H9 (cell line): ENCODE measurements around the gene FADS1. TPM values are rescaled to one million over a fixed set of nuclear protein-coding genes. Genes with fewer than 3 reads are reported as not detected.

Source experiments
- DNase-seq: peaks from one replicate; pipeline ENCODE4 v3.0.0-alpha.2; 2017
- H2AFZ ChIP-seq: one replicate; pipeline ENCODE4 v1.6.1; 2013; ENCODE audit warnings: mild to moderate bottlenecking, low read length, control low read depth, moderate library complexity
- H2AK5ac ChIP-seq: 2 replicates; pipeline ENCODE4 v1.6.1; 2013; ENCODE audit warnings: low read length, control low read depth, mixed read lengths; ENCODE audit not compliant: insufficient read length
- H2BK120ac ChIP-seq: one replicate; pipeline ENCODE4 v1.6.1; 2013; ENCODE audit warnings: low read depth, mild to moderate bottlenecking, low read length, control low read depth, inconsistent platforms; ENCODE audit not compliant: poor library complexity, severe bottlenecking
- H2BK12ac ChIP-seq: 2 replicates; pipeline ENCODE4 v1.6.1; 2013; ENCODE audit warnings: low read length, control low read depth, mixed read lengths, low read depth; ENCODE audit not compliant: insufficient read length
- H2BK15ac ChIP-seq: 2 replicates; pipeline ENCODE4 v1.6.1; 2013; ENCODE audit warnings: low read depth, low read length, control low read depth
- H2BK20ac ChIP-seq: one replicate; pipeline ENCODE4 v1.6.1; 2013; ENCODE audit warnings: low read depth, mild to moderate bottlenecking, low read length, control low read depth, inconsistent platforms; ENCODE audit not compliant: poor library complexity, severe bottlenecking
- H2BK5ac ChIP-seq: 2 replicates; pipeline ENCODE4 v1.6.1; 2013; ENCODE audit warnings: low read length, control low read depth, mixed read lengths; ENCODE audit not compliant: insufficient read length
- H3K14ac ChIP-seq: 2 replicates; pipeline ENCODE4 v1.6.1; 2013; ENCODE audit warnings: low read length, control low read depth; ENCODE audit not compliant: insufficient read depth
- H3K18ac ChIP-seq: 2 replicates; pipeline ENCODE4 v1.6.1; 2013; ENCODE audit warnings: low read depth, mild to moderate bottlenecking, mixed read lengths, low read length, control low read depth; ENCODE audit not compliant: insufficient read length
- H3K23ac ChIP-seq: 2 replicates; pipeline ENCODE4 v1.6.1; 2013; ENCODE audit warnings: low read length, control low read depth, mixed read lengths, low read depth; ENCODE audit not compliant: insufficient read length
- H3K23me2 ChIP-seq: 2 replicates; pipeline ENCODE4 v1.6.1; 2013; ENCODE audit warnings: low read depth, mild to moderate bottlenecking, mixed read lengths, low read length, control low read depth; ENCODE audit not compliant: insufficient read length, poor library complexity, severe bottlenecking
- H3K27ac ChIP-seq: 2 replicates; pipeline ENCODE4 v1.5.1; 2013; ENCODE audit warnings: low read length, control low read depth, mixed read lengths, low read depth; ENCODE audit not compliant: insufficient read length
- H3K27me3 ChIP-seq: 2 replicates; pipeline ENCODE4 v1.6.1; 2013; ENCODE audit warnings: low read length, control low read depth, inconsistent platforms; ENCODE audit not compliant: insufficient read depth
- H3K4ac ChIP-seq: 2 replicates; pipeline ENCODE4 v1.6.1; 2013; ENCODE audit warnings: low read depth, mild to moderate bottlenecking, control low read depth, inconsistent platforms, low read length, moderate library complexity
- H3K4me1 ChIP-seq: 2 replicates; pipeline ENCODE4 v1.6.1; 2013; ENCODE audit warnings: low read length, control low read depth, inconsistent platforms; ENCODE audit not compliant: insufficient read depth
- H3K4me2 ChIP-seq: 2 replicates; pipeline ENCODE4 v1.6.1; 2013; ENCODE audit warnings: low read length, control low read depth, mixed read lengths; ENCODE audit not compliant: insufficient read length, insufficient read depth
- H3K56ac ChIP-seq: 2 replicates; pipeline ENCODE4 v1.6.1; 2013; ENCODE audit warnings: low read depth, mild to moderate bottlenecking, mixed read lengths, low read length, control low read depth; ENCODE audit not compliant: insufficient read length
- H3K79me1 ChIP-seq: 2 replicates; pipeline ENCODE4 v1.6.1; 2013; ENCODE audit warnings: low read depth, mild to moderate bottlenecking, moderate library complexity, low read length, control low read depth, inconsistent platforms; ENCODE audit not compliant: insufficient read depth, poor library complexity, severe bottlenecking
- H3K79me2 ChIP-seq: 2 replicates; pipeline ENCODE4 v1.6.1; 2013; ENCODE audit warnings: low read length, control low read depth, inconsistent platforms; ENCODE audit not compliant: insufficient read depth
- H3K9ac ChIP-seq: 2 replicates; pipeline ENCODE4 v1.6.1; 2013; ENCODE audit warnings: low read length, control low read depth, mixed read lengths; ENCODE audit not compliant: insufficient read length; ENCODE audit errors: extremely low read depth
- H3K9me3 ChIP-seq: one replicate; pipeline ENCODE4 v1.6.1; 2013; ENCODE audit warnings: low read depth, low read length, inconsistent platforms; ENCODE audit not compliant: control insufficient read depth
- H3T11ph ChIP-seq: one replicate; pipeline ENCODE4 v1.6.1; 2013; ENCODE audit warnings: mild to moderate bottlenecking, low read length, control low read depth, inconsistent platforms
- H4K20me1 ChIP-seq: one replicate; pipeline ENCODE4 v1.6.1; 2013; ENCODE audit not compliant: control insufficient read depth, insufficient read length, insufficient read depth
- H4K5ac ChIP-seq: 2 replicates; pipeline ENCODE4 v1.6.1; 2013; ENCODE audit warnings: low read depth, mild to moderate bottlenecking, mixed read lengths, low read length, control low read depth; ENCODE audit not compliant: insufficient read length
- H4K8ac ChIP-seq: replicated peaks from 2 replicates; pipeline ENCODE4 v1.6.1; 2013; ENCODE audit warnings: low read length, control low read depth, mixed read lengths, low read depth; ENCODE audit not compliant: insufficient read length
- H4K91ac ChIP-seq: 2 replicates; pipeline ENCODE4 v1.6.1; 2013; ENCODE audit warnings: low read depth, mild to moderate bottlenecking, moderate library complexity, mixed read lengths, low read length, control low read depth; ENCODE audit not compliant: insufficient read length
- H3K27ac Mint-ChIP-seq, 3 experiments: 2 replicates in 2 of 3; 3 replicates in 1 of 3; pipeline ENCODE4 v1.8.0; 2020 to 2021; ENCODE audit warnings: mixed read lengths in 3 of 3, mild to moderate bottlenecking in 1 of 3, moderate library complexity in 1 of 3
- H3K27me3 Mint-ChIP-seq: 2 replicates; pipeline ENCODE4 v1.8.0; 2021; ENCODE audit warnings: low read depth, mild to moderate bottlenecking, moderate library complexity, mixed read lengths
- H3K36me3 Mint-ChIP-seq, 3 experiments: 2 replicates in 2 of 3; 3 replicates in 1 of 3; pipeline ENCODE4 v1.8.0; 2020 to 2021; ENCODE audit warnings: low read depth in 3 of 3, mixed read lengths in 3 of 3; ENCODE audit not compliant: insufficient read depth in 1 of 3
- H3K4me1 Mint-ChIP-seq, 2 experiments: 2 replicates each; pipeline ENCODE4 v1.8.0; 2020; ENCODE audit warnings: mixed read lengths in 2 of 2
- H3K4me3 Mint-ChIP-seq, 2 experiments: 2 replicates in 1 of 2; 3 replicates in 1 of 2; pipeline ENCODE4 v1.8.0; 2020 to 2021; ENCODE audit warnings: mild to moderate bottlenecking in 2 of 2, mixed read lengths in 2 of 2, moderate library complexity in 1 of 2
- H3K9me3 Mint-ChIP-seq, 2 experiments: 2 replicates in 1 of 2; 3 replicates in 1 of 2; pipeline ENCODE4 v1.8.0; 2020; ENCODE audit warnings: mild to moderate bottlenecking in 2 of 2, mixed read lengths in 2 of 2, moderate library complexity in 1 of 2
- WGBS: extraction: QIAGEN DNeasy Blood & Tissue Kit; methylation state at CpG from one replicate; pipeline ENCODE4 v1.1.7; 2013; ENCODE audit warnings: missing lambda C conversion rate, low lambda C conversion rate, mixed read lengths; ENCODE audit not compliant: insufficient read length; ENCODE audit errors: extremely low coverage; 5-methylcytosine and 5-hydroxymethylcytosine counted together
- total RNA-seq: library from RNA; stranded (reverse); gene quantifications from 2 replicates; pipeline ENCODE4 v1.2.1, GENCODE V29; 2021
- TF ChIP-seq, protein P1 (sequence below): fragments of 200-600 bp; sonication (generic); conservative IDR thresholded peaks from 3 replicates; pipeline ENCODE4 v1.8.0; 2021; ENCODE audit warnings: antibody characterized with exemption, mild to moderate bottlenecking

The FADS1 gene
- total RNA-seq, 1 experiment from 2014 or later = 125 TPM

DNA sequence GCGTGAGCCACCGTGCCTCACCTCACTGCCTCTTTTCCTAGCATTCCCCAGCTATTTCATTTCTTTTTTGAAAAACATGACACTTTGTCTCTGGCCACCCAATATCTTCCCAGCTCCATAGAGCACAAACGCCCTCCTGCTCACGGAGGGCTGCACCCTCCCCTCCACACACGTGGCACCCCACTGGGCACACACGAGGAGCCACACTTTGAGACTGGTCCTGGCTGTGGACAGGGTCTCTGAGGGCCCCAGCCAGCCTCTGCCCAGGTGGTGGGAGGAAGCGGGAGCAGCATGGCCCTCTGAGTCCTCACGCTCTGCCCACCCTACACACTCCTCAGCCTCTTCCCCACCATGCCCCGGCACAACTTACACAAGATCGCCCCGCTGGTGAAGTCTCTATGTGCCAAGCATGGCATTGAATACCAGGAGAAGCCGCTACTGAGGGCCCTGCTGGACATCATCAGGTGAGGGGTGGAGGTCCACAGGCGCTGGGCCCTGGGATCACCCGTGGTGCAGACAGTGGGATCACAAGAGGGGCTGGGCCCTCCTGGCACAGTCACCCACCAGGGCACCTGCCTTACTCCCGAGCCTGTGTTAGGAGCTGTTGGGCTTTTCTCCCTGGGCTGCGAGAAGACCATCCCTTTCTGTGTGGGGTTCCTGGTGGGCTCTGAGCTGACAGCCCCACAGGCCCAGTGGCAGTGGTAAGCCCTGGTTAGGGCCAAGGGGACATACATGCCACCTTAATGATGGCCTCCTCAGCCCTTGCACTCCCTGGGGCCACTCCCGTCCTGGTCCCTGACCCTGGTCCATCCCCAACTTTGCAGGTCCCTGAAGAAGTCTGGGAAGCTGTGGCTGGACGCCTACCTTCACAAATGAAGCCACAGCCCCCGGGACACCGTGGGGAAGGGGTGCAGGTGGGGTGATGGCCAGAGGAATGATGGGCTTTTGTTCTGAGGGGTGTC lies 48.3 kb upstream of the FADS1 start:
- Histone ChIP-seq H3K23ac (no peak overlapping the region), H3K9me3 (no peaks in the 10 kb centered on the region), H3T11ph (no peak overlapping the region), H3K79me1 (no peaks in the 10 kb centered on the region), H2BK20ac (no peak overlapping the region), H3K18ac (no peak overlapping the region), H3K79me2 (no peaks in the 10 kb centered on the region), H2BK12ac (no peak overlapping the region), H2AFZ (no peak overlapping the region), H4K91ac (no peak overlapping the region), H2BK5ac (no peak overlapping the region), H3K56ac (no peak overlapping the region), H3K23me2 (no peaks in the 10 kb centered on the region), H3K4me2 (no peak overlapping the region), H4K5ac (no peak overlapping the region), H3K4me1 (no peaks in the 10 kb centered on the region), H2AK5ac (no peak overlapping the region), H2BK120ac (no peak overlapping the region), H3K4ac (no peak overlapping the region), H3K14ac (no peak overlapping the region), H3K9ac (no peak overlapping the region), H4K8ac (no peak overlapping the region), H4K20me1 (no peaks in the 10 kb centered on the region), H3K27ac (no peak overlapping the region), H2BK15ac (no peak overlapping the region), H3K27me3 (no peaks in the 10 kb centered on the region)
- Mint-ChIP-seq H3K4me1 (peaks cover 6 to 11% of the 10 kb centered on the region in 2 experiments), H3K27ac (peak overlapping the region in 2 of 3 experiments; percentile 18 to 76; a peak in 2 of 7 replicates), H3K4me3 (no peak overlapping the region), H3K27me3 (peaks cover 5% of the 10 kb centered on the region; the same call in 1 of the 2 replicates), H3K9me3 (no peaks in the 10 kb centered on the region), H3K36me3 (peaks cover 36 to 52% (median 50%) of the 10 kb centered on the region in 3 experiments)
- no CpG with 5 or more reads among the region's 20 CpGs for WGBS
- no peak for DNase-seq
- TF ChIP-seq, protein P1, sequence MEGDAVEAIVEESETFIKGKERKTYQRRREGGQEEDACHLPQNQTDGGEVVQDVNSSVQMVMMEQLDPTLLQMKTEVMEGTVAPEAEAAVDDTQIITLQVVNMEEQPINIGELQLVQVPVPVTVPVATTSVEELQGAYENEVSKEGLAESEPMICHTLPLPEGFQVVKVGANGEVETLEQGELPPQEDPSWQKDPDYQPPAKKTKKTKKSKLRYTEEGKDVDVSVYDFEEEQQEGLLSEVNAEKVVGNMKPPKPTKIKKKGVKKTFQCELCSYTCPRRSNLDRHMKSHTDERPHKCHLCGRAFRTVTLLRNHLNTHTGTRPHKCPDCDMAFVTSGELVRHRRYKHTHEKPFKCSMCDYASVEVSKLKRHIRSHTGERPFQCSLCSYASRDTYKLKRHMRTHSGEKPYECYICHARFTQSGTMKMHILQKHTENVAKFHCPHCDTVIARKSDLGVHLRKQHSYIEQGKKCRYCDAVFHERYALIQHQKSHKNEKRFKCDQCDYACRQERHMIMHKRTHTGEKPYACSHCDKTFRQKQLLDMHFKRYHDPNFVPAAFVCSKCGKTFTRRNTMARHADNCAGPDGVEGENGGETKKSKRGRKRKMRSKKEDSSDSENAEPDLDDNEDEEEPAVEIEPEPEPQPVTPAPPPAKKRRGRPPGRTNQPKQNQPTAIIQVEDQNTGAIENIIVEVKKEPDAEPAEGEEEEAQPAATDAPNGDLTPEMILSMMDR = no peak
